Epithelial cell of esophagus (primary cell): Measurements from ENCODE around the gene RNF115.

Source experiments
- DNase-seq: peaks from one replicate; pipeline ENCODE4 v3.0.0; 2010; ENCODE audit warnings: low read depth
- H3K4me3 ChIP-seq: 2 replicates; pipeline ENCODE4 v1.5.1; 2011; ENCODE audit warnings: mild to moderate bottlenecking, low read length, control low read depth
- CTCF ChIP-seq: IDR thresholded peaks from 2 replicates; pipeline ENCODE4 v1.5.1; 2011; ENCODE audit warnings: low read depth, mild to moderate bottlenecking, low read length, control low read depth, inconsistent platforms; ENCODE audit not compliant: insufficient read depth; ENCODE audit errors: missing control alignments

Gene RNF115

DNA sequence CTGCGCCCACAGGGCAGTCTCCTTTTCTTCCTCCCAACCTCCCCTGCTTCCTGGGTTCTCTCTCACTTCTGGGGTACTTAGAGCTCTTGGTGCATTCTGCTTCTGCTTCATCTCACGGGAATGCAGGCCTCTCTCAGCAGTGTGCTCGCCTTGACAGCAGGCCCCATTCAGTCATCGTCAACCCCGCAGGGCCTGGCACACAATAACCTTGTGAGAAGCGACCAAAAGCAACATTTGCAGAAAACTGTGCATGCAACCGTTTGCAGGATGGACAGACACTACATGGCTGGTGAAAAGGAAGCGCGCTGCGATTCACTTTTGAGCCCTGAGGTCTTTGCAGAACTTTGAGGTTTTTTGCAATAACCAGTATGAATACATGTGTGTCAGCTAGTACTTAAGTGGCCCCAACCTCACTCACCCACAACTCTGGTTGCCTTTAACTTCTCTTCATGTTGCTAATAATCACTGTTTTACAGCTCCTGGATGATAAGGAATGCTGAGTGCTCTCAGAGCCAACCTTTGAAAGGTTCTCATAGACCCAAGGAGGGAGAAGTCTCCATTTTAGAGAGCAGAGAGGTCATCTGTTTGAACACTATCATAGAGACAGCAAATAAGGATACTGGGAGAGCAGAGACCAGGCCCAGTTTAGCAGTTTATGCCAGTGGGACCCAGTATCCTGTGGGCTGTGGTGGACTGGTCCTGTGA lies 107.1 kb downstream of the RNF115 start:
- peak; percentile 50 for DNase-seq
- H3K4me3 ChIP-seq: no peak overlapping the region
- TF ChIP-seq CTCF: no peak

DNA sequence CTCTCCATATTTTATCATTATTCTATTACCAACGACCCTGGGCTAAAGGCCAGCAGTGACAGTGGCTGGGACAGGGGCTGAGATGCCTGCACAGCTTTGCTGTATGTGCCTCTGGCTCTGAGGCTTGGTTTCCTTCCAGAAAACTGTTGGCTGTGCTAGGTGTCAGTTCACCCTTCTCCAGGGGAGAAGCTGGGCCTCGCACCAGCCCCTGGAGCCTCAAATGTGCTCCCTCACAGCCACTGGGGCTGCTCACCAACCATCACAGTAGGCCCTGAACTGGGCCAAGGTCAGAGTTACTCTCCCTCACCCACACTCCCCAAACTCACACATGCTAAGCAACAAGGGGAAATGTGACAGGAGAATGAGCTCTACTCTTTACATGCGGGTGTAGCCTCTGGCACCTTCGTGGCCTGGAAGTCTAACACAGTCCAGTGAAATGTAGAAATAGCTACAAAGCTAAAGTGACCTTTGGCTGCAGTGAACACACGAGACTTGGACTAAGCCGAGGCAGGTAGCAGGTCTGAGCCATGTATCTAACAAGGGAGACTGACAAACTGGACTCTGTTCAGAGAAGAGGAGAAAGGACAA lies 109.3 kb downstream of the RNF115 start:
- DNase-seq: no peak
- TF ChIP-seq CTCF: no peak
- no peak overlapping the region for H3K4me3 ChIP-seq

- DNase-seq: no peak
- no peak for TF ChIP-seq CTCF
- H3K4me3 ChIP-seq: no peak overlapping the region
Observed at GRCh38 chr1:145711213-145711651, 112.7 kb downstream of the RNF115 start.

GRCh38 chr1:145710291-145711027 lies 113.4 kb downstream of the RNF115 start:
- H3K4me3 ChIP-seq: no peak overlapping the region
- no peak for DNase-seq
- TF ChIP-seq CTCF: no peak

GRCh38 chr1:145708063-145708462 lies 115.8 kb downstream of the RNF115 start:
- H3K4me3 ChIP-seq: no peak overlapping the region
- DNase-seq: no peak
- no peak for TF ChIP-seq CTCF

DNA sequence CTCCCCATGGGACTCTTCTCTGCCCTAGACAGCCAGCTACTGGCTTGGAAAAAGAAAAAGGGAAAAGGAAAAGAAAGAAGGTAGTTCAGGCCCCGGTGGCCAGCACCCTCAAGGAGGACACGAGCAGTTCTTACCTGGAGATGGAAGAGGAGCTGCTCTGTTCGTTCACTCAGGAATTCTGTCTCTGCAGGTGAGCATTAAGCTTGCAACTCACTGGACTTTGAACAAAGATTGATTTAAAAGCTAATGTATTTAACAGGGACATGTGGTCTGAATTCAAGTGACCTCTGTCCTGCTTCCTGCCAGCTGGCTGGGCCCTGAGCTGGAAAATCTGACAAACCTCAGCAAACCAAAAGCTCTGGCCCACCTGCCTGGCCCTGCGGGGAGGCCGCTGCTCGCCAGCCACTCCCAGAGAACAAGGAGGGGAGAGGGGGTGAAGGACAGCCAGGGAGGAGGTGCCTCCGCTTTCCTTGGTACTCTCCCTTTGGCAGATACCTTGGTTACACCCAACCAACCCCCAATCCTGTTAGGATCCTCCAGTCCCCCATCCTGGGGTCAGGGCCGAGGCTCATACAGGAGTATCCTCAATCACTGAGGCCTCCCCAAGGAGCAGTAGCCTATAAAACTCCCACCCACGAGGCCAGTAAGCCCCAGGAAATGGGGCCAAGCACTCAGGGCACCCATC lies 116.6 kb downstream of the RNF115 start, which contains the start of gene PDZK1:
PDZK1 (minus strand) TSS at position 186 of the 685 bp plus-strand sequence. CDS start 19,347 bp downstream, outside the sequence.
- no peak within 1 kb of the TSS for H3K4me3 ChIP-seq
- DNase-seq: no peak
- TF ChIP-seq CTCF: no peak
